ENCODE measurements around the gene CCDC149. TPM values are rescaled to one million over a fixed set of nuclear protein-coding genes. Genes with fewer than 3 reads are reported as not detected.
A peak's percentile ranks its signal among the peaks of the same experiment; 100 is the strongest.

CCDC149 gene
- total RNA-seq, 2 donors from 2014 or later = 4.9 to 5.5 TPM

DNA sequence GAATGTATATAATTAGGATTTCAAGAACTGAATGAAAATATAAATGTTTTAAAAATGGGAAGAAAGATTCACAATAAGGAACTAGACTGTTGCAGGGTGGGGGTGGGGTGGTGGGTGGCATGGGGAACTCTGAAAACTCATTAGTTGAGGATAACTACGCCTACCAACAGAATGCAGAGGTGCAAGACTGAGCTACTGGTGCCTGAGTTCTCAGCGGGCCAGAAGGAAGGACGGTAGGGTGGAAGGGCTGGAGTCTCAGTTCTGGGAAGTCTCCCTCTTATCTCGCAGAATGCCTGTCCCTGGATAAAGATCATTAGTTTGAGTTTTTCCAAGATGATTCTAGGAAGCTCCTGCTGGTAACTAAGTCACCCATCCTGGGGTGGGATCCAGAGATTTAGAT, 118.8 kb downstream of the CCDC149 start:
- no peak overlapping the region for H3K4me3 ChIP-seq (ENCODE audit: low read length)
- peaks cover 54% of the 10 kb centered on the region for H3K27me3 Mint-ChIP-seq (ENCODE audit: insufficient read depth)
- DNase-seq = no peak
- H3K4me1 Mint-ChIP-seq = peaks cover 35% of the 10 kb centered on the region
- peaks cover 27% of the 10 kb centered on the region for H3K27me3 ChIP-seq (ENCODE audit: control insufficient read depth, insufficient read depth, low read length, poor library complexity, severe bottlenecking)
- H3K9me3 Mint-ChIP-seq = no peaks in the 10 kb centered on the region
- TF ChIP-seq, protein P1, sequence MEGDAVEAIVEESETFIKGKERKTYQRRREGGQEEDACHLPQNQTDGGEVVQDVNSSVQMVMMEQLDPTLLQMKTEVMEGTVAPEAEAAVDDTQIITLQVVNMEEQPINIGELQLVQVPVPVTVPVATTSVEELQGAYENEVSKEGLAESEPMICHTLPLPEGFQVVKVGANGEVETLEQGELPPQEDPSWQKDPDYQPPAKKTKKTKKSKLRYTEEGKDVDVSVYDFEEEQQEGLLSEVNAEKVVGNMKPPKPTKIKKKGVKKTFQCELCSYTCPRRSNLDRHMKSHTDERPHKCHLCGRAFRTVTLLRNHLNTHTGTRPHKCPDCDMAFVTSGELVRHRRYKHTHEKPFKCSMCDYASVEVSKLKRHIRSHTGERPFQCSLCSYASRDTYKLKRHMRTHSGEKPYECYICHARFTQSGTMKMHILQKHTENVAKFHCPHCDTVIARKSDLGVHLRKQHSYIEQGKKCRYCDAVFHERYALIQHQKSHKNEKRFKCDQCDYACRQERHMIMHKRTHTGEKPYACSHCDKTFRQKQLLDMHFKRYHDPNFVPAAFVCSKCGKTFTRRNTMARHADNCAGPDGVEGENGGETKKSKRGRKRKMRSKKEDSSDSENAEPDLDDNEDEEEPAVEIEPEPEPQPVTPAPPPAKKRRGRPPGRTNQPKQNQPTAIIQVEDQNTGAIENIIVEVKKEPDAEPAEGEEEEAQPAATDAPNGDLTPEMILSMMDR (conservative IDR thresholded peaks at IDR 0.05) = no peak
- no peak overlapping the region for H3K27ac Mint-ChIP-seq
- no peaks in the 10 kb centered on the region for H3K36me3 ChIP-seq (ENCODE audit: control insufficient read depth, insufficient read depth, low read length)
- 56 to 74% methylated on average over 4 of the region's 4 CpGs for WGBS, 2 experiments (ENCODE audit: insufficient coverage in 1 of 2, insufficient read length in 1 of 2)
- no peak overlapping the region for H3K9ac ChIP-seq (ENCODE audit: extremely low read depth, low read length, poor library complexity, severe bottlenecking)
- no peaks in the 10 kb centered on the region for H3K9me3 ChIP-seq (ENCODE audit: control insufficient read depth, low read length)
- H3K36me3 Mint-ChIP-seq (ENCODE audit: low read depth) = no peaks in the 10 kb centered on the region
- peaks cover 17% of the 10 kb centered on the region for H3K4me1 ChIP-seq (ENCODE audit: control insufficient read depth, insufficient read depth, low read length)
- no peak overlapping the region for H3K4me3 Mint-ChIP-seq
- no peak overlapping the region for H3K27ac ChIP-seq (ENCODE audit: low read depth, low read length)

GRCh38 chr4:24793219-24794005, 119.4 kb downstream of the CCDC149 start:
- H3K9me3 ChIP-seq (ENCODE audit: control insufficient read depth, low read length) = no peaks in the 10 kb centered on the region
- Mint-ChIP-seq H3K9me3 (no peaks in the 10 kb centered on the region), H3K4me1 (peaks cover 35% of the 10 kb centered on the region), H3K36me3 (ENCODE audit: low read depth) (no peaks in the 10 kb centered on the region), H3K27me3 (ENCODE audit: insufficient read depth) (peaks cover 47% of the 10 kb centered on the region), H3K4me3 (no peak overlapping the region), H3K27ac (no peak overlapping the region)
- no peak for DNase-seq
- H3K4me1 ChIP-seq (ENCODE audit: control insufficient read depth, insufficient read depth, low read length) = peaks cover 17% of the 10 kb centered on the region
- TF ChIP-seq, protein P1 (conservative IDR thresholded peaks at IDR 0.05) = peak; percentile 75
- no peak overlapping the region for H3K4me3 ChIP-seq (ENCODE audit: low read length)
- H3K27ac ChIP-seq (ENCODE audit: low read depth, low read length) = no peak overlapping the region
- H3K27me3 ChIP-seq (ENCODE audit: control insufficient read depth, insufficient read depth, low read length, poor library complexity, severe bottlenecking) = peaks cover 20% of the 10 kb centered on the region
- no peaks in the 10 kb centered on the region for H3K36me3 ChIP-seq (ENCODE audit: control insufficient read depth, insufficient read depth, low read length)
- 89 to 90% methylated on average over 8 of the region's 8 CpGs for WGBS, 2 experiments (ENCODE audit: insufficient coverage in 1 of 2, insufficient read length in 1 of 2)
- H3K9ac ChIP-seq (ENCODE audit: extremely low read depth, low read length, poor library complexity, severe bottlenecking) = no peak overlapping the region

- Mint-ChIP-seq H3K9me3 (no peaks in the 10 kb centered on the region), H3K27ac (no peak overlapping the region), H3K4me3 (no peak overlapping the region), H3K36me3 (ENCODE audit: low read depth) (no peaks in the 10 kb centered on the region), H3K4me1 (peaks cover 35% of the 10 kb centered on the region), H3K27me3 (ENCODE audit: insufficient read depth) (peaks cover 39% of the 10 kb centered on the region)
- Histone ChIP-seq H3K4me3 (ENCODE audit: low read length) (no peak overlapping the region), H3K4me1 (ENCODE audit: control insufficient read depth, insufficient read depth, low read length) (peaks cover 17% of the 10 kb centered on the region), H3K36me3 (ENCODE audit: control insufficient read depth, insufficient read depth, low read length) (no peaks in the 10 kb centered on the region), H3K27me3 (ENCODE audit: control insufficient read depth, insufficient read depth, low read length, poor library complexity, severe bottlenecking) (peaks cover 12% of the 10 kb centered on the region), H3K9me3 (ENCODE audit: control insufficient read depth, low read length) (no peaks in the 10 kb centered on the region), H3K9ac (ENCODE audit: extremely low read depth, low read length, poor library complexity, severe bottlenecking) (no peak overlapping the region), H3K27ac (ENCODE audit: low read depth, low read length) (no peak overlapping the region)
- TF ChIP-seq, protein P1 (conservative IDR thresholded peaks at IDR 0.05) = no peak
- 84 to 91% methylated on average over 4 of the region's 4 CpGs for WGBS, 2 experiments (ENCODE audit: insufficient coverage in 1 of 2, insufficient read length in 1 of 2)
- DNase-seq = no peak
These were observed 120.3 kb downstream of the CCDC149 start for GRCh38 chr4:24792552-24792951.
